KG1 (cell line): ENCODE results near the gene MAPK8IP3.

ENCODE experiments used
- DNase-seq: peaks from one replicate; lab custom pipeline; 2025; lab: John Stamatoyannopoulos, UW

The MAPK8IP3 gene

DNA sequence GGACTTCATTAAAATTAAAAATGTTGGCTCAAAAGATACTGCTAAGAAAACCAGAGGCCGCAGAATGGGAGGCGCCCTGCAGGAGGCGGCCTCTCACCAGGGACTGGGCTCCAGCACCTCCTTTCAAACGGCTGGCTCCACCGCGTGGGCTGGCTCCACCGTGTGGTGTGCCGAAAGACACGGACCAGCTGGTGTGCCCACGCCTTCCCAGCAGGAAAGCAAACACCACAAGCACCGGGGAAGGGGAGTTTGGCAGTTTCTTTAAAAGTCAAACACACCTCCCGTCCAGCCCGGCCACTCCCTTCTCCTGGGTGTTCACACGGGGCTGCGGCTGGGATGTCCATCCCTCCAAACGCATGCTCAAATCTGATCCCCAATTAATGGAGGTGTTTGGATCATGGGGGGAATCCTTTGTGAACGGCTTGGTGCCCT lies 106.8 kb downstream of the MAPK8IP3 start:
- no peak for DNase-seq

DNA sequence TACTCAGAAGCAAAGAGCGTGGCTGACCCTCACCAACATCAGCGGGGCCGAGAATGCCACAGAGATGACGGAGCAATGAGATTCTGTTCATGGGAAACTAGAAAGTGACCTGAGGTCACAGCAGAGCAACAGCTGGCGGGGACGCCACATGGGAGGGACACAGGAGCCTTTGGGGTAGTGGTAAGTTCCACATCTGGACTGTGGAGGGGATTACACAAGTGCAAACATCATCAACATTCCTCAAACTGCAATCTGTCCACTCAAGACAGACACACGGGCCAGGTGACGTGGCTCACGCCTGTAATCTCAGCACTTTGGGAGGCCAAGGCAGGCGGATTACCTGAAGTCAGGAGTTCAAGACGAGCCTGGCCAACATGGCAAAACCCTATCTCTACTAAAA lies 109.5 kb downstream of the MAPK8IP3 start:
- no peak for DNase-seq

DNA sequence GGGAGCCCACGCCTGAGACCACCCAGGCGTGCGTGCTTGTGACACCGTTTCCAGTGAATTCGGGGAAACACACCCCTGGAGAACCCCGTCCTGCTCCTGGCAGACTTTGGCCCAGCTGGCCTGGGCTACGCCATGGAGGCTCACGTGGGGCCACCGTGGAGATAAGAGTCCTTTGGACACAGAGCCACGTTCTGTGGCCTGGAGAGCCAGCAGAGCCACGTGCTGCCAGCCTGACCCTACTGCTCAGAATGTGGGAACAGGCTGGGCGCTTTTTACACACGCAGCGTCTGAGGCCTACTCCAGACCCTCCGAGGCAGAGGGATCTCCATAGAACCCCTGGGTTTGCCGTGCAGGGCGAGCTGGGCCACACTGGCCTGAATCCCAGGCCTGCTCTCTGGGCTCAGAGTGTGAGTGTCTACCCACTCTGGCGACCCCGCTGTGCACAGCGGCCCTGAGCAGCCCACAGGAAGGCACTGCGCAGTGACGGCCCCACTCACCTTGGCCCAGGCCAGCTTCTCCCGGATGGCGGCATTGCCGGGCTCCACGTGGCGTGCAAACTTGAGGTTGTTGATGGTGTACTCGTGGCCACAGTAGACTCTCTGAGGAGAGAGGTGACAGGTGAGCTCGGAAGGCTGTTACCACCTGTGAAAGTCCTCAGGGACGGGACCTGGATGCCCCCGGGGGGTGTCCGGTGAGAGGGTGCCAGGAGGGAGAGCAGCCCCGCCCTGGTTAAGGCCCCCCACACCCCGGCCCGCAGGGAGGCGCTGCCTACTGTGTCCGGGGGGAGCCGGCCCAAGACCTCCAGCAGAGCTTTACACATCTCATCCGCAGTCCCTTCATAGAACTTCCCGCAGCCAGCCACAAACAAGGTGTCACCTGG lies 110.6 kb downstream of the MAPK8IP3 start:
- DNase-seq, result no peak

DNA sequence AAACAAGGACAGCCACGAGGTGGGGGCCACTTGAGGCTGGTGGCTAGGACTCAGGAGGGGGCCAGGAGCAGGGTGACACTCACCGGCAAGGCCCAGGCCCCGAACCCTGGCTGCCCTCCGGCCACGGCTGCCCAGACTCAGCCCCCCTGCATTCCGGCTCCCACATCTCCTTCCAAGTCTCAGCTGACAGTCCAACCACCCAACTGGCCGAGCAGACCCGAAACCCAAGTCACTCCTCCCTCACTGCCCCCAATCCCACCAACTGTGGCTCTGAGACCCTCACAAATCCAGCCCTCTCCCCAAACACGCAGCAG lies 111.2 kb downstream of the MAPK8IP3 start:
- DNase-seq, result no peak

DNA sequence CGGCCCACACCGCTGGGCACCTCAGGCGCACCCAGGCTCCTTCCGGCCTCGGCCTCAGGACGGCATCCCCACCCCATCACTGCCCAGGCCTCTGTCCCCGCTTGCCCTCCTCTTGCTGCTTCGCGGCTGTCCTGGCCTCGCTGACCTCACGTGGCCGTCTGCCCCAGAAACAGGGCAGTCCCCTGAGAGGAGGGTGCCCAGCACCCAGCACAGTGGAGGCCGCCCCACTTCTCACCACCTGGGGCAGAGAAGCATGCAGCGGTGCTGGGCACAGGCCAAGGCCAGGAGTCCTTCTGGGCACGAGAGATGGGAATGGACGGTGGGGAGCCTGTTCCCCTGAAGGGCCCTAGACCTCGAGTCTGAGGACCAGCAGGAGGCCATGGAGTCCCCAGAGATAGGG lies 111.7 kb downstream of the MAPK8IP3 start:
- DNase-seq, result no peak

DNA sequence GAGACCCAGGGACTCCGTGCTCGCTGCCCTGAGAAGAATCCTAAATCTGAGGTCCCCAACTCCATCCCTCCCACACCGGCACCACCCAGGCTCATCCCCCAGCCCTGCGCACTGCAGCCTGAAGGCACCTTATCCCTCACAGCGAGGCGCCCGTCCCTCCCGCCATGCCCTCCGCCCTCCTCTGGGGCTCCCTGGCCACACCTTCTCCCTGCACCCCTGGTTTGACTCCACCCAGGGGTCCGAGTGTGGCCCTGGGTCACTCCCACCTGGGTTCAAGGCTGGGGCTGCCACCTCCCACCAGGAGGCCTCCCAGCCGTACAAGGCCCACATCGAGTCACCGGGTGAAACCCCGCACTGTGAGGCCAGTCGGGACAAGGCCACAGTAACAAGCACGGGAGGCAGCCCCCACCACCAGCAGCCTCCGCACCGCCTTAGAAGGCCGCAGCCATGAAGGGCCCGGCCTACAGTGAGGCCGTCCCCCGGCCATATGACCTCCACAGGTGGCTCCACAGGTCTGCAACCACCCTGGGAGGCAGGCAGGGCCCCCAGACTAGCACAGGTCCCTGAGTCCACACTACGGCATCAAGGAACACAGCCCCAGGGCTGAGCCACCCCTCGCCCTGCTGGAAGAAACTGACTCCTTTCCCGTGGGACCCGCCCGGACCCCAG lies 112.3 kb downstream of the MAPK8IP3 start:
- no peak for DNase-seq

DNA sequence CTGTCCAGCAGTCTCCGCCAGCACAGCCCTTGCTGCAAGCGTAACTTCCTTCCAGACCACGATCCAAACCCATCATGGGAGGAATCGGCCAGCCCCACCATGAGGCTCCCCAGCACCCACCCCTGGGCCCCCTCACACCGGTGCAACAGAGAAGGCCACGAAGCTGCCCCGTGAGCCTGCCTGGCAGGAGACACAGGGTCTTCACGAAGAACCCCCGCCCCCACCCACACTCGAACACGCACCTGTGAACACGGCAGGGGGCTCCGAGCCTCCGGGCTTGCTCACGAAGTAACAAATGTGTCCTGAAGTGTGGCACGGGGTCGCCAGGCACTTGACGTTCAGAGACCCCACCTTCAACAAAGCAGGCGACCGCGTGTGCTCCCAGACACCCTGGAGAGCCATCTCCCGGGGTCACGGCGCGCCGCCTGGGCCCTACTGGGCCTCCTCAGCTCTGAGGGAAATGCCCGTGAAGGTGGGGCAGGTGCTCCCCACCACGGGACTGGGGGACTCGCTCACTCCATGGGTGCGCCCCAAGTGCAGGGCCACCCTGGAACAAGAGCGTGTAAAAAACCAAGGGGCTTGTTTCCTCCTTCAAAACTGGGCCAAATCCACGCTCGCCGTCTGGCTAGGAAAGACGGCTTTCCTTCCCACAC lies 113.0 kb downstream of the MAPK8IP3 start:
- no peak for DNase-seq

DNA sequence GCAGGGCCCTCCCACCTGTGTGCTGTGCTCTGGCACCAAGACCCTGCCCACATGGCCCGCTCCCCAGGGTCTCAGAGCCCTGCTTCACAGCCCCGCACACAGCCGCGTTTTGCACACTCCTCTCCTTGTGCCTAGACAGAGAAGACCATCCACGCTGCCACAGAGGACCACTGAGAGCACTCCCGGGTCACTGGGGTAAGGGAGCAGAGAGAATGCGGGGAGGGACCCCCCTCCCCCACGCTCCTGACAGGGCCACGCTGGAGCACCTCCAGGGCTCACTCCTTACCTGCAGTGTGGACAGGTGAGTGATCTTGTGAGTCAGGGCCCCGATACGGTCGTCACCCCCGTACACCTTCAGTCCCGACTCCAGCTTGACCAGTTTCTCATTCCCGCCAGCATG lies 113.6 kb downstream of the MAPK8IP3 start:
- no peak for DNase-seq
